Right lobe of liver (tissue), 6 donors: ENCODE results near the gene S1PR4. TPM values are rescaled to one million over a fixed set of nuclear protein-coding genes. Genes with fewer than 3 reads are reported as not detected.

Experiments
- ATAC-seq, 4 donors: fragments of 200-7000 bp; cut with Tn5 transposase; one replicate each; pipeline ENCODE4 v1.9.1; 2020; ENCODE audit warnings: mild to moderate bottlenecking in 4 of 4, moderate library complexity in 4 of 4
- DNase-seq, 3 donors: peaks; one replicate each; pipeline ENCODE4 v3.0.0-alpha.2; 2020
- H3K27ac ChIP-seq, 3 donors: fragments of 200-600 bp; one replicate each; pipeline ENCODE4 v1.8.0; 2022
- H3K27me3 ChIP-seq, 2 donors: fragments of 200-600 bp; one replicate each; pipeline ENCODE4 v1.8.0; 2022
- H3K36me3 ChIP-seq, 4 donors: fragments of 200-600 bp; sonication (generic) in 1 of 4; one replicate each; pipeline versions ENCODE4 v1.5.1 to v1.8.0; 2017 to 2022; ENCODE audit warnings: control low read depth in 1 of 4
- H3K4me1 ChIP-seq, 4 donors: fragments of 200-600 bp; sonication (generic) in 1 of 4; one replicate each; pipeline versions ENCODE4 v1.5.1 to v1.8.0; 2017 to 2022; ENCODE audit warnings: control low read depth in 1 of 4
- H3K4me3 ChIP-seq, 3 donors: fragments of 200-600 bp; one replicate each; pipeline ENCODE4 v1.8.0; 2022
- H3K9me3 ChIP-seq, 4 donors: fragments of 200-600 bp; sonication (generic) in 1 of 4; one replicate each; pipeline versions ENCODE4 v1.5.1 to v1.8.0; 2017 to 2022; ENCODE audit warnings: control low read depth in 1 of 4
- POLR2A ChIP-seq: fragments of 450-650 bp; IDR thresholded peaks from one replicate; pipeline ENCODE4 v1.6.1; 2017; ENCODE audit warnings: antibody characterized with exemption, mild to moderate bottlenecking
- WGBS: methylation state at CpG from one replicate; pipeline ENCODE4 v1.1.6; 2018; ENCODE audit warnings: low coverage, low lambda C conversion rate; ENCODE audit not compliant: insufficient coverage; ENCODE audit errors: missing lambda C conversion rate; 5-methylcytosine and 5-hydroxymethylcytosine counted together
- intact Hi-C, 2 donors: fragments of 100-400 bp; cut with DNase I; formaldehyde crosslinking; loops; one replicate each; pipeline versions ENCODE4 v1.11.2 to v1.14.1; 2022
- total RNA-seq, 6 experiments: library from RNA; depleted of rRNA in 2 of 6; stranded (reverse); fragments of >200 nt in 2 of 6; fragmentation: NEBNext Ultra II Directional in 3 of 6; extraction: Animal tissue kit (Norgen Biotek cat#: 25700) in 3 of 6; gene quantifications; one replicate each; pipeline versions ENCODE4 v1.1.0 to v1.2.4, GENCODE V29; 2016 to 2023
- TF ChIP-seq, protein P1 (sequence below), 4 donors: fragments of 200-600 bp in 3 of 4; fragments of 450-650 bp in 1 of 4; IDR thresholded peaks; one replicate each; pipeline versions ENCODE4 v1.5.1 to v1.8.0; 2016 to 2022; ENCODE audit warnings: antibody characterized with exemption in 4 of 4, mild to moderate bottlenecking in 2 of 4
- donor health status: DM: no; HTN: yes; CAD: no.
- donor health status: DM: no; HTN: no; CAD: no.
- donor health status: DM: no; HTN: no; CAD: no.
- donor health status: DM: no; HTN: yes; CAD: no.
- donor health status: DM: no; HTN: yes; CAD: no.

The S1PR4 gene
- total RNA-seq, 6 experiments from 2014 or later, result 0.53 to 2.2 (median 0.97) TPM

DNA sequence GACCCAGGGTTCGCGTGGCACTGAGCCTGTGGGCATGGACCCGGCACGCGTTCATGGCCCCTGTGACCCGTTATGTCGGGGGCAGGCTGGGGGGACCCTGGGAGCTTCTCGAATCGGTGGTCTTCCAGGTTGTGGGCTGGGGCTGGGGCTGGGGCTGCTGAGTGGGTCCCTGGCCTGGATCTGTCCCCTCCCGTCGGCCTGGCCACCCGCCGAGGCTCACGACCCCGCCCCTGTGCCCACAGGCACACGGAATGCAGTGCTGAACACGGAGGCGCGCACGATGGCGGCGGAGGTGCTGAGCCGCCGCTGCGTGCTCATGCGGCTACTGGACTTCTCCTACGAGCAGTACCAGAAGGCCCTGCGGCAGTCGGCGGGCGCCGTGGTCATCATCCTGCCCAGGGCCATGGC, 13.7 kb downstream of the S1PR4 start:
- no peaks in the 10 kb centered on the region for H3K9me3 ChIP-seq
- H3K27ac ChIP-seq, result no peak overlapping the region
- no peaks in the 10 kb centered on the region for H3K27me3 ChIP-seq
- no peaks in the 10 kb centered on the region for H3K36me3 ChIP-seq
- no peak overlapping the region for H3K4me3 ChIP-seq
- ATAC-seq (no peak), DNase-seq (no peak)
- H3K4me1 ChIP-seq, result peaks cover 0 to 5% (median under 1%) of the 10 kb centered on the region in 4 donors
- intact Hi-C loops, result no loop called here
- 95% methylated on average over 8 of the region's 32 CpGs for WGBS
- TF ChIP-seq, protein P1, sequence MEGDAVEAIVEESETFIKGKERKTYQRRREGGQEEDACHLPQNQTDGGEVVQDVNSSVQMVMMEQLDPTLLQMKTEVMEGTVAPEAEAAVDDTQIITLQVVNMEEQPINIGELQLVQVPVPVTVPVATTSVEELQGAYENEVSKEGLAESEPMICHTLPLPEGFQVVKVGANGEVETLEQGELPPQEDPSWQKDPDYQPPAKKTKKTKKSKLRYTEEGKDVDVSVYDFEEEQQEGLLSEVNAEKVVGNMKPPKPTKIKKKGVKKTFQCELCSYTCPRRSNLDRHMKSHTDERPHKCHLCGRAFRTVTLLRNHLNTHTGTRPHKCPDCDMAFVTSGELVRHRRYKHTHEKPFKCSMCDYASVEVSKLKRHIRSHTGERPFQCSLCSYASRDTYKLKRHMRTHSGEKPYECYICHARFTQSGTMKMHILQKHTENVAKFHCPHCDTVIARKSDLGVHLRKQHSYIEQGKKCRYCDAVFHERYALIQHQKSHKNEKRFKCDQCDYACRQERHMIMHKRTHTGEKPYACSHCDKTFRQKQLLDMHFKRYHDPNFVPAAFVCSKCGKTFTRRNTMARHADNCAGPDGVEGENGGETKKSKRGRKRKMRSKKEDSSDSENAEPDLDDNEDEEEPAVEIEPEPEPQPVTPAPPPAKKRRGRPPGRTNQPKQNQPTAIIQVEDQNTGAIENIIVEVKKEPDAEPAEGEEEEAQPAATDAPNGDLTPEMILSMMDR (IDR thresholded peaks at IDR 0.05), result no peak
- no peak for TF ChIP-seq POLR2A

GRCh38 chr19:3192684-3193083, 14.1 kb downstream of the S1PR4 start:
- Histone ChIP-seq H3K36me3 (no peaks in the 10 kb centered on the region), H3K27ac (no peak overlapping the region), H3K4me1 (peaks cover 0 to under 1% (median 0%) of the 10 kb centered on the region in 4 donors), H3K9me3 (no peaks in the 10 kb centered on the region), H3K4me3 (no peak overlapping the region), H3K27me3 (no peaks in the 10 kb centered on the region)
- ATAC-seq (no peak), DNase-seq (no peak)
- intact Hi-C loops, result no loop called here
- 100% methylated on average over 3 of the region's 14 CpGs for WGBS
- TF ChIP-seq POLR2A, result no peak
- TF ChIP-seq, protein P1 (IDR thresholded peaks at IDR 0.05), result no peak

GRCh38 chr19:3193256-3194105, 14.9 kb downstream of the S1PR4 start:
- intact Hi-C loops, result no loop called here
- no peaks in the 10 kb centered on the region for H3K4me1 ChIP-seq
- no peaks in the 10 kb centered on the region for H3K36me3 ChIP-seq
- H3K9me3 ChIP-seq, result no peaks in the 10 kb centered on the region
- 88% methylated on average over 5 of the region's 40 CpGs for WGBS
- TF ChIP-seq POLR2A, result no peak
- TF ChIP-seq, protein P1 (IDR thresholded peaks at IDR 0.05), result no peak
- no peaks in the 10 kb centered on the region for H3K27me3 ChIP-seq
- no peak for DNase-seq
- H3K4me3 ChIP-seq, result no peak overlapping the region
- H3K27ac ChIP-seq, result no peak overlapping the region
- no peak for ATAC-seq

DNA sequence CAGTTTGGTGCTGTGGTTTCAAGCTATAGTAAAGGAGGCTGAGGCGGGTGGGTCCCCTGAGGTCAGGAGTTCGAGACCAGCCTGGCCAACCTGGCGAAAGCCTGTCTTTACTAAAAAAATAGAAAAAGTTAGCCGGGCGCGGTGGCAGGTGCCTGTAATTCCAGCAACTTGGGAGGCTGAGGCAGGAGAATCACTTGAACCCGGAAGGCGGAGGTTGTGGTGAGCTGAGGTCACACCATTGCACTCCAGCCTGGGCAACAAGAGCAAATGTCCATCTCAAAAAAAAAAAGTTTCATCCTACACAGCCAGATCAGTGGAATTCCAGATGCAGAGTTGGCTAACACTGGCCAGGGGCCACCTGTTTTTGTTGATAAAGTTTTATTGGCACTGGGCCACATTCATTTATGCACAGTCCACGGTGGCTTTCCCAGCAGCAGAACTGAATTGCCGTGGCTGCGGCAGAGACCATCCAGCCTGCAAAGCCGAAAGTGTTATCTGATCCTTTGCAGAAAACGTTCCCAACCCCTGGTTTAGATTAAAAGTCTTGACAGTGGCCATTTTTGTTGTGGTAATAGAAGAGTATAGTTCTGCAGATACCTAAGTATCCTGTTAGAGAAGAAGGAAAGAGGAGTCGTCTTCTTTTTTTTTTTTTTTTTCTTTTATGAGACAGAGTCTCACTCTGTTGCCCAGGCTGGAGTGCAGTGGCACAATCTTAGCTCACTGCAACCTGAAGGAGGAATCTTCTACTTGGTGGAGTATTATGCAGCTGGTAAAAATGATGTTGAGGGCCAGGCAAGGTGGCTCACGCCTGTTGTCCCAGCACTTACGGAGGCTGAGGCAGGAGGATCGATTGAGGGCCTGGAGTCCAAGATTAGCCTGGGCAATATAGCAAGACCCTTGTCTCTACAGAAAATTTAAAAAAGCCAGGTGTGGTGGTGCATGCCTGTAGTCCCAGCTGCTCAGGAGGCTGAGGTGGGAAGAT, 15.8 kb downstream of the S1PR4 start:
- ATAC-seq (no peak), DNase-seq (no peak)
- Histone ChIP-seq H3K4me3 (no peak overlapping the region), H3K36me3 (no peaks in the 10 kb centered on the region), H3K27me3 (no peaks in the 10 kb centered on the region), H3K27ac (no peak overlapping the region), H3K4me1 (no peaks in the 10 kb centered on the region), H3K9me3 (no peaks in the 10 kb centered on the region)
- TF ChIP-seq POLR2A, result no peak
- TF ChIP-seq, protein P1 (IDR thresholded peaks at IDR 0.05), result no peak
- intact Hi-C loops, result no loop called here
- 87% methylated on average over 15 of the region's 17 CpGs for WGBS
